SK-N-SH treated with all-trans-retinoic acid at 6 μM for 48 hours (cell line): ENCODE measurements around the gene REV3L.

Experiments
- ARNTL ChIP-seq: fragments of 450-650 bp; formaldehyde crosslinking; IDR thresholded peaks from 2 replicates; pipeline ENCODE4 v1.5.0; 2020; ENCODE audit warnings: low read depth, mild to moderate bottlenecking, moderate library complexity, borderline replicate concordance
- CREB5 ChIP-seq: fragments of 250-450 bp; sonication (Bioruptor Pico); IDR thresholded peaks from 2 replicates; pipeline ENCODE4 v1.5.1; 2020; ENCODE audit warnings: low read depth, mild to moderate bottlenecking, moderate library complexity
- CSDC2 ChIP-seq: fragments of 250-450 bp; sonication (Bioruptor Pico); IDR thresholded peaks from 2 replicates; pipeline ENCODE4 v1.5.0; 2020; ENCODE audit warnings: mild to moderate bottlenecking, moderate library complexity
- PATZ1 ChIP-seq: fragments of 250-450 bp; sonication (Bioruptor Pico); IDR thresholded peaks from 2 replicates; pipeline ENCODE4 v1.8.0; 2020; ENCODE audit warnings: mild to moderate bottlenecking, moderate library complexity, borderline replicate concordance
- PPARA ChIP-seq: fragments of 250-450 bp; sonication (Bioruptor Pico); IDR thresholded peaks from 2 replicates; pipeline ENCODE4 v1.5.0; 2020; ENCODE audit warnings: mild to moderate bottlenecking, borderline replicate concordance
- TOX ChIP-seq: fragments of 250-450 bp; sonication (Bioruptor Pico); IDR thresholded peaks from 2 replicates; pipeline ENCODE4 v1.8.0; 2021; ENCODE audit warnings: mild to moderate bottlenecking, moderate library complexity, borderline replicate concordance
- ZFP3 ChIP-seq: fragments of 250-450 bp; sonication (Bioruptor Pico); IDR thresholded peaks from 2 replicates; pipeline ENCODE4 v1.5.0; 2020; ENCODE audit warnings: mild to moderate bottlenecking, moderate library complexity
- ZNF70 ChIP-seq: fragments of 450-650 bp; formaldehyde crosslinking; IDR thresholded peaks from 2 replicates; pipeline ENCODE4 v1.5.0; 2020; ENCODE audit warnings: mild to moderate bottlenecking, moderate library complexity
- ZNF8 ChIP-seq: fragments of 450-650 bp; formaldehyde crosslinking; IDR thresholded peaks from 2 replicates; pipeline ENCODE4 v1.5.0; 2020; ENCODE audit warnings: mild to moderate bottlenecking, moderate library complexity

GRCh38 chr6:111520524-111520923 is 37.5 kb upstream of the REV3L start:
- TF ChIP-seq CREB5 (CRISPR knock-in tag) (no peak), ZFP3 (no peak), PATZ1 (CRISPR knock-in tag) (no peak), TOX (CRISPR knock-in tag) (no peak), PPARA (CRISPR knock-in tag) (no peak), ZNF70 (no peak), ARNTL (CRISPR knock-in tag) (no peak), ZNF8 (CRISPR knock-in tag) (no peak), CSDC2 (CRISPR knock-in tag) (no peak)
